ENCODE measurements around the gene ZACN. TPM values are rescaled to one million over a fixed set of nuclear protein-coding genes. Genes with fewer than 3 reads are reported as not detected.

ZACN gene
- total and polyA plus RNA-seq, 10 donors = 0.17 to 1.9 (median 1.0) TPM; not detected in 5

DNA sequence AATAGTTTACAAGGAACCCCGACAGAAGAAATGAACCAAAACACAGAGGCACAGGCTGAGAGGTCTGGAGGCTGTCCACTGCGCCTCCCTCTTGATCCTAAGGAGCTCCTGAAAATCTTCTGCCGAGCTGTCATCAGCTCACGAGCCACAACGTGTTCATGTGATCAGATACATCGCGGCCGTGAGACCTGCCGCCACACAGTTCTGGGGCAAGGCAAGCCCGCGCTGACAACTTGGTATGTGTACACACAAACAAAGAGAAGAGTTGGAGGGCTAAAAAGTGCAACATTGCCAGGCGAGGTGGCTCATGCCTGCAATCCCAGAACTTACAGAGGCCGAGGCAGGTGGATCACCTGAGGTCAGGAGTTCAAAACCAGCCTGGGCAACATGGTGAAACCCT is 17.0 kb downstream of the ZACN start:
- 87 to 98% (median 92%) methylated on average over 13 of the region's 13 CpGs for WGBS, 5 donors
- peaks cover 0 to 100% (median 92%) of the 10 kb centered on the region in 6 donors for H3K36me3 ChIP-seq
- H3K9me3 ChIP-seq = no peaks in the 10 kb centered on the region
- intact Hi-C loops (cut with DNase I; ENCODE audit: low total_unique reads) = no loop called here
- H3K27me3 ChIP-seq (replicated peaks in 1 of 7) = no peaks in the 10 kb centered on the region
- TF ChIP-seq, protein P1, sequence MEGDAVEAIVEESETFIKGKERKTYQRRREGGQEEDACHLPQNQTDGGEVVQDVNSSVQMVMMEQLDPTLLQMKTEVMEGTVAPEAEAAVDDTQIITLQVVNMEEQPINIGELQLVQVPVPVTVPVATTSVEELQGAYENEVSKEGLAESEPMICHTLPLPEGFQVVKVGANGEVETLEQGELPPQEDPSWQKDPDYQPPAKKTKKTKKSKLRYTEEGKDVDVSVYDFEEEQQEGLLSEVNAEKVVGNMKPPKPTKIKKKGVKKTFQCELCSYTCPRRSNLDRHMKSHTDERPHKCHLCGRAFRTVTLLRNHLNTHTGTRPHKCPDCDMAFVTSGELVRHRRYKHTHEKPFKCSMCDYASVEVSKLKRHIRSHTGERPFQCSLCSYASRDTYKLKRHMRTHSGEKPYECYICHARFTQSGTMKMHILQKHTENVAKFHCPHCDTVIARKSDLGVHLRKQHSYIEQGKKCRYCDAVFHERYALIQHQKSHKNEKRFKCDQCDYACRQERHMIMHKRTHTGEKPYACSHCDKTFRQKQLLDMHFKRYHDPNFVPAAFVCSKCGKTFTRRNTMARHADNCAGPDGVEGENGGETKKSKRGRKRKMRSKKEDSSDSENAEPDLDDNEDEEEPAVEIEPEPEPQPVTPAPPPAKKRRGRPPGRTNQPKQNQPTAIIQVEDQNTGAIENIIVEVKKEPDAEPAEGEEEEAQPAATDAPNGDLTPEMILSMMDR (IDR thresholded peaks at IDR 0.05 in 8 of 11, conservative IDR thresholded peaks at IDR 0.05 in 3 of 11) = no peak
- no peak for TF ChIP-seq POLR2AphosphoS5 (IDR thresholded peaks at IDR 0.05)
- no peak for TF ChIP-seq POLR2A (IDR thresholded peaks at IDR 0.05)
- H3K4me1 ChIP-seq = peaks cover 0 to 10% (median 0%) of the 10 kb centered on the region in 6 donors
- no peak overlapping the region for H3K27ac ChIP-seq
- DNase-seq = peak; percentile 56
- H3K4me3 ChIP-seq = no peak overlapping the region

DNA sequence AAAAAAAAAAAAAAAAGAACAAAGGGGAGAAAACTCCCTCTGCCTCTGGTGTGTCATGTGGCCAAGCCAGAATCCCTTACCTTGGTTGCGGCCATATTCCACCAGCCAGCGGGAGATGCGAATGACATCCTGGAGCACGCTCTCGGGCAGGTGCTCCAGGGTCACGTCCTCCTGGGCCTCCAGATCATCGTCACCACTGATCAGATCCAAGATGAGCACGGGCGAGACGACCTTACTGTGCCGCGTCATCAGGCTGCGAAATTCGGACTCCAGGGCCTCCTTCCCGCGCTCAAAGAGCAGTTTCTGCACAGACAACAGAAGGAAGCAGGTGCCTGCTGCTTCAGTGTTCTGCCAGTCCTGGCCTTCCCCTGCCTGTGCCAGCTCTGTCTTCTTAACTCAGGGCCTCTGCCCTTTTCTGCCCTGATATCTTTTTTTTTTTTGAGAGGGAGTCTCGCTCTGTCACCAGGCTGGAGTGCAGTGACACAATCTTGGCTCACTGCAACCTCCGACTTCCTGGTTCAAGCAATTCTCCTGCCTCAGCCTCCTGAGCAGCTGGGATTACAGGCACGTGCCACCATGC is 18.8 kb downstream of the ZACN start:
- H3K27me3 ChIP-seq (replicated peaks in 1 of 7) = no peaks in the 10 kb centered on the region
- no peak overlapping the region for H3K4me3 ChIP-seq
- no peak for DNase-seq
- intact Hi-C loops (cut with DNase I; ENCODE audit: low total_unique reads) = no loop called here
- 91 to 92% (median 91%) methylated on average over 18 to 19 of the region's 19 CpGs for WGBS, 5 donors
- TF ChIP-seq POLR2A (IDR thresholded peaks at IDR 0.05) = no peak
- no peak for TF ChIP-seq POLR2AphosphoS5 (IDR thresholded peaks at IDR 0.05)
- TF ChIP-seq, protein P1 (IDR thresholded peaks at IDR 0.05 in 8 of 11, conservative IDR thresholded peaks at IDR 0.05 in 3 of 11) = no peak
- peaks cover 0 to 91% (median 85%) of the 10 kb centered on the region in 6 donors for H3K36me3 ChIP-seq
- peaks cover 9 to 19% (median 15%) of the 10 kb centered on the region in 6 donors for H3K4me1 ChIP-seq
- no peak overlapping the region for H3K27ac ChIP-seq
- H3K9me3 ChIP-seq = no peaks in the 10 kb centered on the region

DNA sequence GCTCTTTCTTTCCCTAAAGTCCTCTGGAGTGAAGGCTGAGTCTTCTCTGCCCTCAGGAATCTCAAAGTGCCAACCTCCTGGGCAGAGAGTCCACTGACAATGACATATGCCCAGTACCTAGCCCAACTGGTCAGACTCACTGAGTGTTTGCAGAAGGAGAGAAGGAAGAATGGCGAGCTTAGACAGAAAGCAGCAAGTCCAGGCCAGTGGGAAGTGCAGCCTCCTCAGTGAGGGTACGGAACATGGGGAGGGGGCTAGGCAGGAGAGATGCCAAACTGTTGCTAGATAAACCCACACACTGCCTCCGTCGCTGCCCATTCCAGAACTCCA is 23.9 kb downstream of the ZACN start:
- H3K27me3 ChIP-seq (replicated peaks in 1 of 7) = no peaks in the 10 kb centered on the region
- DNase-seq = no peak
- peaks cover 11 to 46% (median 26%) of the 10 kb centered on the region in 6 donors for H3K4me1 ChIP-seq
- peaks cover 0 to 40% (median 36%) of the 10 kb centered on the region in 6 donors for H3K36me3 ChIP-seq
- H3K27ac ChIP-seq = peak overlapping the region; percentile 64 to 93 (median 88)
- H3K9me3 ChIP-seq = no peaks in the 10 kb centered on the region
- no peak for TF ChIP-seq POLR2AphosphoS5 (IDR thresholded peaks at IDR 0.05)
- TF ChIP-seq, protein P1 (IDR thresholded peaks at IDR 0.05 in 8 of 11, conservative IDR thresholded peaks at IDR 0.05 in 3 of 11) = no peak
- no peak for TF ChIP-seq POLR2A (IDR thresholded peaks at IDR 0.05)
- peak overlapping the region; percentile 51 to 88 (median 77) for H3K4me3 ChIP-seq
- WGBS, 5 donors = 3 to 11% (median 5%) methylated on average over 2 to 4 of the region's 4 CpGs
- intact Hi-C loops (cut with DNase I; ENCODE audit: low total_unique reads) = no loop called here

- TF ChIP-seq, protein P1 (IDR thresholded peaks at IDR 0.05 in 8 of 11, conservative IDR thresholded peaks at IDR 0.05 in 3 of 11) = peak in 2 of 11 experiments; percentile 14 to 37
- peak; percentile 92 to 96 (median 93) for TF ChIP-seq POLR2AphosphoS5 (IDR thresholded peaks at IDR 0.05)
- peak in 1 of 3 donors; percentile 8 for TF ChIP-seq POLR2A (IDR thresholded peaks at IDR 0.05)
- Histone ChIP-seq H3K36me3 (peaks cover 0 to 34% (median 31%) of the 10 kb centered on the region in 6 donors), H3K4me1 (peaks cover 11 to 46% (median 26%) of the 10 kb centered on the region in 6 donors), H3K27me3 (replicated peaks in 1 of 7) (no peaks in the 10 kb centered on the region), H3K9me3 (no peaks in the 10 kb centered on the region), H3K27ac (peak within 1 kb of the TSS; percentile 64 to 93 (median 88)), H3K4me3 (peak within 1 kb of the TSS; percentile 51 to 88 (median 77))
- WGBS, 5 donors = 4 to 8% (median 5%) methylated on average over 38 to 55 of the region's 55 CpGs
- DNase-seq = peak; percentile 98
- intact Hi-C loops (cut with DNase I; ENCODE audit: low total_unique reads) = no loop called here
These were observed 24.5 kb downstream of the ZACN start, which contains the start of gene EXOC7 for GRCh38 chr17:76103274-76104139. TSS of gene EXOC7 (minus strand) at chr17:76103787. CDS start at chr17:76103692, 95 bp downstream.
